Measurements from ENCODE around the gene ZCCHC8.

The ZCCHC8 gene

DNA sequence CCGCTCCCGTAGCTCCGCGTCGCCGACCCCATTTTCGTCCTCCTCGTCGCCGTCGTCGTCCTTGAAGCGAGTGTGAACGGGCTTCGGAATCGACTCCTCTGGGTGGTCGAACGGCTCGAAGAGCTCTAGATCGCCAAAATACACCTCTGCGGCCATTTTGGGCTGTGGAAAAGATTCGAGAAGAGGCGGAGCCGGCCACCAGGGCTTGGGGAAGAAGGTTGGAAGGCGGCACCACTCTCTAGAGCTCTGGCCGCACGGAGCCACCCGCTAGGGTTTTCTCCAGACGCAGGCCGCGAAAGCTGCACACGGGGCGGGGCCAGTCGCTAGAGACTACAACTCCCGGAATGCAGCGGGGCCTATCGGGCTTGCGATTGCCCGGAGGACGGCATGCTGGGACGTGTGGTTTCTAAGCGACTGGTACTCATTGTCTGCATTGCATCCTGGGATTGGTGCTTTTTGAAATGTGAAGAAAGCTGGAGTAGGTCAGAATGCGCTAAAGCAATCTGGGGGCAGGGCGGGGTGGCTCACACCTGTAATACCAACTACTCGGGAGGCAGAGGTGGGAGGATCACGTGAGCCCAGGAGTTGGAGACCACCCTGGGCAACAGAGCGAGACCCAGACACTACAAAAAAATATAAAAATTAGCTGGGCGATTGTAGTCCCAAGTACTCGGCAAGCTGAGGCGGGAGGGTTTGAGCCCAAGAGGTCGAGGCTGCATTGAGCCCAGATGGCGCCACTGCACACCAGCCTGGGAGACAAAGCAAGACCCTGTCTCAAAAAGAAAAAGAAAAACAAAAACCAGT lies at the start of gene ZCCHC8:
TSS of gene ZCCHC8 (minus strand) at position 248 of the 804 bp plus-strand sequence. CDS start at position 156, 92 bp downstream.
- in situ Hi-C loops (cut with HindIII; ENCODE audit: low pct_unique_long_range_greater_than_20kb, low sequenced_read_pairs): no loop called here
- peak; percentile 89 to 100 for DNase-seq (ENCODE audit: low read depth in 1 of 2, low spot score in 1 of 2)
- no peak for TF ChIP-seq JUND (IDR thresholded peaks at IDR 0.05; ENCODE audit: low read depth)

DNA sequence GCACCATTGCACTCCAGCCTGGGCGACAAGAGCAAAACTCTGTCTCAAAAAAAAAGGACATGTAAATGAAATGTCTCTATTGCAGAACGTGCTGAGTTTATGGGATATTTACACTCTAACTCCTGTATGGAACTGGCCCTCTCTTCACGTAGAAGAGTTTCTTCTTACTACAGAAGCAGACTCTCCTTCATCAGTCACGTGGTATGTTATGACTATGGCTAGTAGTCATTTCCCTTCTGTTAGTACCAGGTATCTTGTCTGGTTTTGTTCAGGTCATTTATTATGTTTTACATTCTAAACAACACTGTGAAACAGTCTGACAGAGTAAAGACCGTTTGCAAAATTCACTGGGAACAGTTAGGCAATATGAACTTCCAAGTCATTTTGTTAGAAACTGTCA lies 46.6 kb upstream of the ZCCHC8 start:
- TF ChIP-seq JUND (IDR thresholded peaks at IDR 0.05; ENCODE audit: low read depth): no peak
- no peak for DNase-seq (ENCODE audit: low read depth in 1 of 2, low spot score in 1 of 2)
- in situ Hi-C loops (cut with HindIII; ENCODE audit: low pct_unique_long_range_greater_than_20kb, low sequenced_read_pairs): no loop called here

DNA sequence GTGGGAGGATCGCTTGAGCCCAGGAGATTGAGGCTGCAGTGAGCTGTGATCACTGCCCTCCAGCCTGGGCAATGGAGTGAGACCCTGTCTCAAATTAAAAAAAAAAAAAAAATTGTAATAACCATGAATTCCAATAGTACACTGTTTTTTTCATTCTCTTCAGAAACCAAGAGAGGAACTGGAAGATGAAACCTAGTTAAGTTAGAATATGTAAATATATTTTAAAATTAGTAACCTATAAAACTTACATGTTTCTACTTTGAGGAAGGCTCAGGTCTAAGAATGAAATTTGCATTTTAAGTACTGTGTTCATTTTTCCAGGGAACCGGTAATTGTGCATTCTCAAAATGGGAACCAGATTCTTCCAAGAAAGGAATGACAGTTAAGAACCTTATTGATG lies 45.1 kb upstream of the ZCCHC8 start:
- in situ Hi-C loops (cut with HindIII; ENCODE audit: low pct_unique_long_range_greater_than_20kb, low sequenced_read_pairs): no loop called here
- no peak for DNase-seq (ENCODE audit: low read depth in 1 of 2, low spot score in 1 of 2)
- TF ChIP-seq JUND (IDR thresholded peaks at IDR 0.05; ENCODE audit: low read depth): no peak

DNA sequence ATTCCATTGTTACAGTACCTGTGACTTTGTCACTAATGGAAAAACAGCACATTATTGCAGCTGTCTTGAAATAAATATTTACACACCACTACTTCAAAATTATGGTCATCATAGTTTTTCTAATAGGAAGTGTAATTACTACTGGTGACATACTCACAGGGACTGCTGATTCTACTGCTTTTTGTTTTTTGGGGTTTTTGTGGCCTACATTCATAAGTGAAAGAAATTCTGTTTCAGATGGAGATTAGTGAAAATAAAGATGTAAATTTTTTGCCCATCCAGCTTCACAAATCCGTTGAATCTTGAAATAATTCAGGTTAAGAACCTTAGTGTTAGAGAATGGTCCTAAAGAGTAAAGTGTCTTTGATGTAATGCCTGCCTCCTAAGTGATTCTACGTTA lies 43.8 kb upstream of the ZCCHC8 start:
- in situ Hi-C loops (cut with HindIII; ENCODE audit: low pct_unique_long_range_greater_than_20kb, low sequenced_read_pairs): no loop called here
- TF ChIP-seq JUND (IDR thresholded peaks at IDR 0.05; ENCODE audit: low read depth): no peak
- no peak for DNase-seq (ENCODE audit: low read depth in 1 of 2, low spot score in 1 of 2)

DNA sequence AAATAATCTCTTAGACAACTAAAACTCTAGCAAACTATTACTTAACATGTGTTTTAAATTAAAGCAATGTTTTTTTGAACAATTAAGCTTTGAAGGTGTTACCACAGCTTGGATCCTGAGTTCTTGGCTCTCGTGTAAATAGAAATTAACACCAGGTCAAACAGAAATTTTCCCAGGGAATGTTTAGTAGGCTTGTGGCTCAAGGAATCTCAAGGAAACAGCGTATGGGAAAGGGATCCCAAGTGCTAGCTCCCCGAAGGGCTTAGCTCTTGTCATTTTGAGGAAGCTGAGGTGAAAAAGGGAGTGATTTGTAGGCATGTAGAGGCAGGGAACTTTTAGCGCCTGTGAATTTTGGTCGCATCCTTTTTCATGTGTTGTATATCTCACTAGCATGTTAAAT lies 37.8 kb upstream of the ZCCHC8 start:
- in situ Hi-C loops (cut with HindIII; ENCODE audit: low pct_unique_long_range_greater_than_20kb, low sequenced_read_pairs): no loop called here
- no peak for DNase-seq (ENCODE audit: low read depth in 1 of 2, low spot score in 1 of 2)
- TF ChIP-seq JUND (IDR thresholded peaks at IDR 0.05; ENCODE audit: low read depth): no peak

DNA sequence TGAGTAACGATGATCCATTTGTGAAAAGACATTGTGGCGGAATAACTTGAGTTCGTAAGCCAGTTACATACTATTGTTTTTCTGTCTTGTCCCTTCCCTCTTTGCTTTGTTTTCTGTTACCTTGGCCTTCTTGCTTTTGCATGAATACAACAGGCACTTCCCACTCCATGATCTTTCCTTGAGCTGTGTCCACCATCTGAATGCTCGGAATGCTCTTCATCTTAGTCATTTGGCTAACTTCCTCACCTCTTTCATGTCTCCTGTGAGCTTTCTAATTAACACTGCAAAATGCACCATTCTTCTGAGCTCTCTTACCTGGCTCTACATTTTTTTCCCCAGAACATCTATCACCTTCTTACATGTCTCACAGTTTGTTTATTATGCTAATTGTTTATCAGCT lies 36.3 kb upstream of the ZCCHC8 start:
- TF ChIP-seq JUND (IDR thresholded peaks at IDR 0.05; ENCODE audit: low read depth): no peak

DNA sequence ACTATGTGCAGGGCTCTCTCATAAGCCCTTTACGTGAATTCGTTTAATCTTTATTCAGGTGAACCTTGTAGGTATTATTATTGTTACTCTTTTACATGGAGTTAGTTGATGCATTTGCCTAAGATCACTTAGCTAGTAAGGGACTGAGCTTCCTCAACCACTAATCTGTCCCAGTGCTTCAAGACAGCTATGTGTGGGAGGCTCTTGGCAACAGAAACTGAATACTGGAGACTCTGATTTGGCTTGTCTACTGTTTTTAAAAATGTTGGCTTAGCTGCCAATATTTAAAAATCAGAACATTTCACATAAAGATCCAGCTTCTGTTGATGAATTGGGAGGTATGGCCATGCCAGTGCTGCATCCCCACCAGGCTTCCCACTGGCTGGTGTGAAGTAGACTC lies 33.1 kb upstream of the ZCCHC8 start:
- in situ Hi-C loops (cut with HindIII; ENCODE audit: low pct_unique_long_range_greater_than_20kb, low sequenced_read_pairs): no loop called here
- no peak for TF ChIP-seq JUND (IDR thresholded peaks at IDR 0.05; ENCODE audit: low read depth)

More for the DNA sequence above, 36.3 kb upstream of the ZCCHC8 start:
- in situ Hi-C loops (cut with HindIII; ENCODE audit: low pct_unique_long_range_greater_than_20kb, low sequenced_read_pairs): no loop called here
- no peak for DNase-seq (ENCODE audit: low read depth in 1 of 2, low spot score in 1 of 2)

DNA sequence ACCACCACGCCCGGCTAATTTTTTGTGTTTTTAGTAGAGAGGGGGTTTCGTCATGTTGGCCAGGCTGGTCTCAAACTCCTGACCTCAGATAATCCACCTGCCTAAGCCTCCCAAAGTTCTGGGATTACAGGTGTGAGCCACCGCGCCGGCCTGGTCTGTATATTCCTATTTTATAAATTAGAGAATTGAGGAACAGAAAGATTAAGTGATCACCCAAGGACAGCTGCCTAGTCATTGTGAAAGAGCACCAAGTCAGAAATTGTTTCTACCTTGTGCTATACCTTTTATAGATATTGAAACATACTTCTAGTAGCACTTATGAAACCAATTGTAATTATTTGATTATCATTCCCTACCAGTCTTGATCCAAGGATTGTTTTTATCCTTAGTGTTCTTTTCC lies 28.3 kb upstream of the ZCCHC8 start:
- DNase-seq (ENCODE audit: low read depth in 1 of 2, low spot score in 1 of 2): no peak
- in situ Hi-C loops (cut with HindIII; ENCODE audit: low pct_unique_long_range_greater_than_20kb, low sequenced_read_pairs): no loop called here
- no peak for TF ChIP-seq JUND (IDR thresholded peaks at IDR 0.05; ENCODE audit: low read depth)

More for the DNA sequence above, 33.1 kb upstream of the ZCCHC8 start:
- no peak for DNase-seq (ENCODE audit: low read depth in 1 of 2, low spot score in 1 of 2)

DNA sequence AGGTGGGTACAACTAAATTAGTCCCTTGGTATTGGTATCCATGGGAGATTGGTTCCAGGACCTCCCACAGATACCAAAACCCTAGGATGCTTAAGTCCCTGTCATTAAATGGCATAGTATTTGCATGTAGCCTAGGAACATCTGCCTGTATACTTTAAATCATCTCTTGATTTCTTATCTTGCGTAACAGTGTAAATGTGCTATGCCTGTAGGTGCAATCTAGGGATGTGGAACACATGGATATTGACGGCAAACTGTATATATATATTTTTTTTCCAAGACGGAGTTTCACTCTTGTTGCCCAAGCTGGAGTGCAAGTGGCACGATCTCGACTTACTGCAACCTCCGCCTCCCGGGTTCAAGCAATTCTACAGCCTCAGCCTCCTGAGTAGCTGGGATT lies 27.9 kb upstream of the ZCCHC8 start:
- DNase-seq (ENCODE audit: low read depth in 1 of 2, low spot score in 1 of 2): no peak
- in situ Hi-C loops (cut with HindIII; ENCODE audit: low pct_unique_long_range_greater_than_20kb, low sequenced_read_pairs): no loop called here
- TF ChIP-seq JUND (IDR thresholded peaks at IDR 0.05; ENCODE audit: low read depth): no peak

DNA sequence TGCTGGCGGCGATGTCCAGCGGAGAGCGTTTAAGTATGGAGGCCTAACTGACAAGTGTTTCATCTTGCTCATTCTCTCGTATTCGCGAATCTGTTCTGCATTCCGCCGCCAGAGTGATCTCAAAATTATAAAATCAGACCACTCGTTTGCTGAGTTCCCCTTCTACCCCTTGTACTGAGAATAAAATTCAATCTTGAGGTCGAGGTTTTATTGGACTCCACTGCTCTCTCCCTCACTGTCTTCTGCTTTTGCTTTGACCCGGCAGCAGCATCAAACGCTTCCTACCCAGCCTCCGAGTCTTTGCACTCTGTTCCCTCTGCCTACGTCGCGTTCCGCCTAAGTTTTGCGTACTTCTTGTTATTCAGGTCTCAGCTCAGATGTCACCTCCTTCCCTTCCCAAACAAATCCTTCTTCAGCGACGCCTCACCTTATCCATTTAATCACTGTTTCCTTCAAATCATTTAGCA lies 26.8 kb upstream of the ZCCHC8 start:
- peak in 1 of 2 experiments; percentile 66 for DNase-seq (ENCODE audit: low read depth in 1 of 2, low spot score in 1 of 2)
- in situ Hi-C loops (cut with HindIII; ENCODE audit: low pct_unique_long_range_greater_than_20kb, low sequenced_read_pairs): no loop called here
- TF ChIP-seq JUND (IDR thresholded peaks at IDR 0.05; ENCODE audit: low read depth): no peak

DNA sequence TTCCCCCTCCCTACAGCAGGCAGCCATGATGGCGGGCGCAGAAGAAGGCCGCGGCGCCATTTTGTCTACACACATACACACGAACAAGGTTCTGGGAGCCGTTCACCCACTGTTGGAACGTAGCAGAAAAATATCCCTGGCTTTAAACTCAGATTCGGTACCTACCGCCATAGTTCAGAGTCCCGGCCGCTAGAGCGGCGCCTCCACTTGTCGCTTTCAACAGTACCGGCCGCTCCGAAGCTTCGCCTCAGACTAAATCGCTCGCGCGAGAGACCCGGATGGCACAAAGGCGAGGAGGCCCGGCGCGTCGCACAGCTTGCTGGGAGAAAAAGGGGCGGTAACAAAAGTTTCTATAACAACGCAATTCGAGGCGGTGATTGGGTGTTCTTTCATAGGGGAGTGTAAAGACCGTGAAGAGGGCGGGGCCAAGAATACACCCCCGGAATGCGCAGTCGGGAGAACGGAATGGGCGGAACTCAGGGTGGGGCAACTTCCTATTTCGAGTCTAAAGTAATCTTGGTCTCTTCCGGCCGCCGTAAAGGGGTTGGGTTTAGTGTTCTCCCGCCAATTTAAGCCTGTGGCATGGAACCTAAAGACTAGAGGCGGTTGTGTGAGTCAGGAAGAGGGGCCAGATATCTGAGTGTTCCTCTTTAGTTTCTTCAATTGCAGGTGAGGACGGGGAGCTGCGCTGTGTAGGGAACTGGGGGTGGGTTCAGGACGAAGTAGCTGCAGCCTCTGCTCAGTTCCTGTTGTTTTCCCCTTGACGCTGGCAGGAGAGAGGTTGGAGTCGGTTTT lies 26.1 kb upstream of the ZCCHC8 start, which contains the start of the genes KNTC1 and RSRC2:
TSS of gene KNTC1 (plus strand) at position 567 of the 795 bp plus-strand sequence. CDS start 2,815 bp downstream, outside the sequence.
TSS of gene RSRC2 (minus strand) at position 254 of the 795 bp plus-strand sequence. CDS start at position 171, 83 bp downstream.
- no peak; the same call in 1 of the 2 replicates for TF ChIP-seq JUND (IDR thresholded peaks at IDR 0.05; ENCODE audit: low read depth)
- DNase-seq (ENCODE audit: low read depth in 1 of 2, low spot score in 1 of 2): peak; percentile 89 to 100
- in situ Hi-C loops (cut with HindIII; ENCODE audit: low pct_unique_long_range_greater_than_20kb, low sequenced_read_pairs): no loop called here

DNA sequence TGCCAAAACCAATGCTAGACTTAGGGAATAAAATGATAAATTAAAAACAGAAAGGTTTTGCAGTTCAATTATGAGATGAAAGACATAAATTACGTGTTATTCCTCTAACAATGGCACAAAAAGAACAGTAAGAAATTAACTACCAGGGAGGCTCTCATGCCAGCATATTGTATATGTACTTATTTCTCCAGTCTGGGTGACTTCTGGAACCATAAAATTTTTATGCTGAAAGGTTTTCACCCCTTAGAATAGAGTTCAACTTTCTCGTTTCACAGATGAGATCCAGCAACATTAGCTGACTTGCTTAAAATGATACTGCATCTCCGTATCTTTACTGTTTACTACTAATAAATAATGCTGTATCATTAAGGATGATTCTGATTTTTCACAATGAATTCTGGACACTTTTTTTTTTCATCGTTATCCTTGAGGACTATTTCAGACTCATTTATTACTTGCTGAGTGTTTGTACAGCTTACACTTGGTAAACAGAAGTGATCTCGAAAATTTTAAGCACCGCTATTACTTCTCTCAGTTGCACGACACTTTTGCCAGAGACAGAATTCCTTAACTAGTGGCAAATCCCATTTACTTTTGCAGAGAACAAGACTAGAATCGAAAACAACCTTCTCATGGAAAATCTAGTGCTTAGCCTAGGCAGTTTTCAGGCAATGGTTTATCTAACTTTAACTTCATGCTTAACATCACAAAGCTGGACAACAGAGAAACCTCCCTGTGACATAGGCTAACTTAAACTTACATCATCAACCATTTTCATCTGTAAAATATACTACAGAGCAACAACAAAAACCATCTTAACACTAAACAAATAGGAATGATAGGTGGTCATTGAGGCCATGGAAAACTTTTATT lies 23.4 kb upstream of the ZCCHC8 start:
- no peak for TF ChIP-seq JUND (IDR thresholded peaks at IDR 0.05; ENCODE audit: low read depth)
- in situ Hi-C loops (cut with HindIII; ENCODE audit: low pct_unique_long_range_greater_than_20kb, low sequenced_read_pairs): no loop called here
- DNase-seq (ENCODE audit: low read depth in 1 of 2, low spot score in 1 of 2): no peak
